Kidney (tissue), 22 donors: ENCODE measurements around the gene SMAD6. TPM values are rescaled to one million over a fixed set of nuclear protein-coding genes. Genes with fewer than 3 reads are reported as not detected.

ENCODE experiments used
- DNase-seq, 5 donors: peaks; one replicate each; pipeline ENCODE4 v3.0.0-alpha.2; 2013 to 2020
- FAIRE-seq: peaks from 2 replicates; lab custom pipeline; 2012; peaks lifted over from hg19 to GRCh38; lab: Jason Lieb, UNC
- H3K27ac ChIP-seq, 2 donors: one replicate each; pipeline ENCODE4 v1.7.0; 2013; ENCODE audit warnings: low read depth in 2 of 2, low read length in 2 of 2, inconsistent platforms in 1 of 2
- H3K27me3 ChIP-seq: one replicate; pipeline ENCODE4 v1.7.1; 2013; ENCODE audit warnings: low read length, inconsistent platforms; ENCODE audit not compliant: control insufficient read depth, insufficient read depth
- H3K36me3 ChIP-seq, 3 donors: one replicate each; pipeline versions ENCODE4 v1.7.0 to v1.7.1; 2013; ENCODE audit warnings: low read length in 3 of 3, control low read depth in 1 of 3, inconsistent platforms in 1 of 3; ENCODE audit not compliant: insufficient read depth in 3 of 3, control insufficient read depth in 2 of 3
- H3K4me1 ChIP-seq, 3 donors: one replicate each; pipeline versions ENCODE4 v1.7.0 to v1.7.1; 2013; ENCODE audit warnings: low read length in 3 of 3, inconsistent platforms in 1 of 3, low read depth in 1 of 3; ENCODE audit not compliant: control insufficient read depth in 2 of 3, insufficient read depth in 2 of 3
- H3K4me3 ChIP-seq, 3 donors: one replicate each; pipeline versions ENCODE4 v1.7.0 to v1.8.1; 2013; ENCODE audit warnings: low read length in 3 of 3, control low read depth in 1 of 3, inconsistent platforms in 1 of 3
- H3K9ac ChIP-seq, 3 donors: one replicate each; pipeline versions ENCODE4 v1.7.0 to v1.7.1; 2013; ENCODE audit warnings: low read length in 3 of 3, control low read depth in 1 of 3, inconsistent platforms in 1 of 3
- H3K9me3 ChIP-seq, 3 donors: one replicate each; pipeline versions ENCODE4 v1.7.0 to v1.7.1; 2013; ENCODE audit warnings: low read length in 3 of 3, control low read depth in 1 of 3, inconsistent platforms in 1 of 3; ENCODE audit not compliant: control insufficient read depth in 2 of 3, insufficient read depth in 1 of 3
- intact Hi-C: fragments of 100-400 bp; cut with DNase I; formaldehyde crosslinking; loops from one replicate; pipeline ENCODE4 v1.11.1; 2022
- long read RNA-seq, 10 donors: library from polyadenylated mRNA in 1 of 10; unstranded in 1 of 10; transcript quantifications; one replicate each; pipeline ENCODE4 v2.0.0 and lab custom pipeline, GENCODE V29; 2021 to 2026
- polyA plus RNA-seq: library from polyadenylated mRNA; stranded (reverse); fragments of 350-450 nt; fragmentation: Illumina TruSeq; extraction: RNeasy Lipid Tissue Mini Kit (QIAGEN cat#74804); gene quantifications from one replicate; pipeline ENCODE4 v1.2.3, GENCODE V29; 2014; ENCODE audit warnings: low read depth, low replicate concordance; ENCODE audit not compliant: insufficient read depth
- total RNA-seq: library from RNA; stranded (reverse); fragmentation: NEBNext Ultra II Directional; extraction: Animal tissue kit (Norgen Biotek cat#: 25700); gene quantifications from one replicate; pipeline ENCODE4 v1.2.1, GENCODE V29; 2021
- TF ChIP-seq, protein P1 (sequence below): IDR thresholded peaks from 3 replicates; pipeline ENCODE4 v1.5.1; 2012; ENCODE audit warnings: mild to moderate bottlenecking, moderate library complexity, borderline replicate concordance; ENCODE audit not compliant: insufficient read depth; ENCODE audit errors: extremely low read depth
- donor health status: control.
- donor health status: control.
- donor health status: control.
- donor health status: control.
- donor health status: control.
- donor health status: DM: yes; HTN: yes; CAD: no.
- donor health status: Normal renal cell carcinoma (clear cell type).

The SMAD6 gene
- total RNA-seq (23.0 TPM), polyA plus RNA-seq (15.4 TPM)
- long read RNA-seq, donor 1, full-length matches to known transcripts = 16 of 29 reads
- long read RNA-seq, donor 1, partial matches to known transcripts = 13 of 29 reads
- long read RNA-seq, donor 1, other reads (novel, unspliced or antisense) = 0 of 29 reads
- long read RNA-seq, donor 2, full-length matches to known transcripts = 17 of 17 reads
- long read RNA-seq, donor 2, partial matches to known transcripts = 0 of 17 reads
- long read RNA-seq, donor 2, other reads (novel, unspliced or antisense) = 0 of 17 reads
- long read RNA-seq, donor 3, full-length matches to known transcripts = 10 of 10 reads
- long read RNA-seq, donor 3, partial matches to known transcripts = 0 of 10 reads
- long read RNA-seq, donor 3, other reads (novel, unspliced or antisense) = 0 of 10 reads
- long read RNA-seq, donor 4, full-length matches to known transcripts = 18 of 18 reads
- long read RNA-seq, donor 4, partial matches to known transcripts = 0 of 18 reads
- long read RNA-seq, donor 4, other reads (novel, unspliced or antisense) = 0 of 18 reads
- long read RNA-seq, donor 5, partial matches to known transcripts = 0 of 1 reads
- long read RNA-seq, donor 5, other reads (novel, unspliced or antisense) = 0 of 1 reads
- long read RNA-seq, donor 6, partial matches to known transcripts = 0 of 1 reads
- long read RNA-seq, donor 6, other reads (novel, unspliced or antisense) = 0 of 1 reads
- long read RNA-seq, donor 7, full-length matches to known transcripts = 26 of 38 reads
- long read RNA-seq, donor 7, partial matches to known transcripts = 0 of 38 reads
- long read RNA-seq, donor 7, other reads (novel, unspliced or antisense) = 12 of 38 reads
- long read RNA-seq, donor 8, full-length matches to known transcripts = 11 of 11 reads
- long read RNA-seq, donor 8, partial matches to known transcripts = 0 of 11 reads
- long read RNA-seq, donor 8, other reads (novel, unspliced or antisense) = 0 of 11 reads
- long read RNA-seq, donor 9, full-length matches to known transcripts = 8 of 8 reads
- long read RNA-seq, donor 9, partial matches to known transcripts = 0 of 8 reads
- long read RNA-seq, donor 9, other reads (novel, unspliced or antisense) = 0 of 8 reads
- long read RNA-seq, donor 10, full-length matches to known transcripts = 13 of 33 reads
- long read RNA-seq, donor 10, partial matches to known transcripts = 20 of 33 reads
- long read RNA-seq, donor 10, other reads (novel, unspliced or antisense) = 0 of 33 reads

- Histone ChIP-seq H3K36me3 (no peaks in the 10 kb centered on the region), H3K4me1 (peaks cover 3 to 30% (median 24%) of the 10 kb centered on the region in 3 donors), H3K27me3 (no peaks in the 10 kb centered on the region), H3K9ac (peak within 1 kb of the TSS; percentile 51 to 78 (median 65)), H3K9me3 (no peaks in the 10 kb centered on the region), H3K4me3 (peak within 1 kb of the TSS; percentile 79 to 91 (median 89)), H3K27ac (peak within 1 kb of the TSS; percentile 89 to 90)
- intact Hi-C loops = no loop called here
- FAIRE-seq (no peak), DNase-seq (peak; percentile 98 to 99 (median 99))
- TF ChIP-seq, protein P1, sequence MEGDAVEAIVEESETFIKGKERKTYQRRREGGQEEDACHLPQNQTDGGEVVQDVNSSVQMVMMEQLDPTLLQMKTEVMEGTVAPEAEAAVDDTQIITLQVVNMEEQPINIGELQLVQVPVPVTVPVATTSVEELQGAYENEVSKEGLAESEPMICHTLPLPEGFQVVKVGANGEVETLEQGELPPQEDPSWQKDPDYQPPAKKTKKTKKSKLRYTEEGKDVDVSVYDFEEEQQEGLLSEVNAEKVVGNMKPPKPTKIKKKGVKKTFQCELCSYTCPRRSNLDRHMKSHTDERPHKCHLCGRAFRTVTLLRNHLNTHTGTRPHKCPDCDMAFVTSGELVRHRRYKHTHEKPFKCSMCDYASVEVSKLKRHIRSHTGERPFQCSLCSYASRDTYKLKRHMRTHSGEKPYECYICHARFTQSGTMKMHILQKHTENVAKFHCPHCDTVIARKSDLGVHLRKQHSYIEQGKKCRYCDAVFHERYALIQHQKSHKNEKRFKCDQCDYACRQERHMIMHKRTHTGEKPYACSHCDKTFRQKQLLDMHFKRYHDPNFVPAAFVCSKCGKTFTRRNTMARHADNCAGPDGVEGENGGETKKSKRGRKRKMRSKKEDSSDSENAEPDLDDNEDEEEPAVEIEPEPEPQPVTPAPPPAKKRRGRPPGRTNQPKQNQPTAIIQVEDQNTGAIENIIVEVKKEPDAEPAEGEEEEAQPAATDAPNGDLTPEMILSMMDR = no peak
Measured at GRCh38 chr15:66702035-66702786, at the start of gene SMAD6. SMAD6 (plus strand) TSS chr15:66702236; CDS start chr15:66703259, 1,023 bp downstream.

DNA sequence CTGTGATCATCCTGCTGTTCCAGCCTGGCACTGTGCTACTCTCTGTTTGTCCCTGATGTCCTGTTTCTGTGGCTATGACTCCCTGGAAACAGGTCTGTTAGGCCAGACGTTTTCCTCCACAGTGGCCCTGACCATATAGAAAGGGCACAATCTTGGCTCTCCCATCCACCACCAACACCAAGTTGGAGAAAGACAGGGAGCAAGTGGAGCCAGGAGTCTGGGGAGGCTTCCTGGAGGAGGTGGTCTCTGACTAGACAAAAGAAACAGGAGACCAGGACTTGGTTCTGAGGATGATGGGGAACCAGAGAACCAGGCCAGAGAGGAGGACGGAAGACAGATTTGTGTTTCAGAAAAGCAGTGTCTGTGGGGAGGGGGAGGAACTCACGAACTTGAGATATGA lies 49.2 kb upstream of the SMAD6 start:
- no peak overlapping the region for H3K9ac ChIP-seq
- H3K27ac ChIP-seq = no peak overlapping the region

GRCh38 chr15:66653398-66653797 lies 48.6 kb upstream of the SMAD6 start:
- FAIRE-seq = no peak
- no peak overlapping the region for H3K4me3 ChIP-seq
- no peak overlapping the region for H3K27ac ChIP-seq
- TF ChIP-seq, protein P1 = no peak
- no peak overlapping the region for H3K9ac ChIP-seq
- intact Hi-C loops = no loop called here
- DNase-seq = no peak
- H3K36me3 ChIP-seq = no peaks in the 10 kb centered on the region
- H3K9me3 ChIP-seq = no peaks in the 10 kb centered on the region
- no peaks in the 10 kb centered on the region for H3K27me3 ChIP-seq
- H3K4me1 ChIP-seq = peaks cover 0 to 17% (median 5%) of the 10 kb centered on the region in 3 donors

More for the DNA sequence above, 49.2 kb upstream of the SMAD6 start:
- intact Hi-C loops = no loop called here
- DNase-seq (peak in 1 of 5 donors; percentile 13), FAIRE-seq (no peak)
- H3K36me3 ChIP-seq = no peaks in the 10 kb centered on the region
- H3K4me1 ChIP-seq = peaks cover 0 to 15% (median 5%) of the 10 kb centered on the region in 3 donors
- no peak overlapping the region for H3K4me3 ChIP-seq
- H3K27me3 ChIP-seq = no peaks in the 10 kb centered on the region
- no peaks in the 10 kb centered on the region for H3K9me3 ChIP-seq
- TF ChIP-seq, protein P1 = no peak
